Stimulated activated CD4-positive, alpha-beta T cell treated with anti-CD3 and anti-CD28 coated beads, Interleukin-1b, Interleukin-23, amount 100 ng/mL, for 48 hours (primary cell): ENCODE measurements around the gene NFIC.
A peak's percentile ranks its signal among the peaks of the same experiment; 100 is the strongest.
"Not testable (repeated sequence)": the region's sequence is repeated elsewhere in the genome, so short reads cannot be mapped to it uniquely, and the experiment has no call there.

Source experiments
- DNase-seq: peaks from one replicate; pipeline ENCODE4 v3.0.0-alpha.2; 2020

NFIC gene

GRCh38 chr19:3496392-3497273 is 130.2 kb downstream of the NFIC start:
- no peak for DNase-seq

GRCh38 chr19:3497757-3498520 is 131.6 kb downstream of the NFIC start:
- no peak for DNase-seq

GRCh38 chr19:3499738-3500428 is 133.5 kb downstream of the NFIC start:
- DNase-seq, result no peak

- DNase-seq, result peak; percentile 98
These were observed 134.2 kb downstream of the NFIC start, which contains the start of gene DOHH for GRCh38 chr19:3500429-3501101. Gene DOHH, minus strand, starts transcription at chr19:3500674. Its CDS starts 3,860 bp downstream, at chr19:3496814.

GRCh38 chr19:3501780-3502179 is 135.4 kb downstream of the NFIC start:
- DNase-seq, result no peak

GRCh38 chr19:3503036-3503572 is 136.7 kb downstream of the NFIC start:
- DNase-seq, result no peak

GRCh38 chr19:3504735-3505134 is 138.4 kb downstream of the NFIC start:
- no peak for DNase-seq

- DNase-seq, result peak; percentile 100
These were observed 139.4 kb downstream of the NFIC start, which contains the start of gene FZR1 for GRCh38 chr19:3505598-3506383. Gene FZR1, plus strand, starts transcription at chr19:3506311. Its CDS starts 16,679 bp downstream, at chr19:3522990.

- peak; percentile 26 for DNase-seq
These were observed 140.3 kb downstream of the NFIC start for GRCh38 chr19:3506384-3507340.

GRCh38 chr19:3507371-3508120 is 141.2 kb downstream of the NFIC start:
- no peak for DNase-seq

- not testable (repeated sequence) for DNase-seq
These were observed 141.8 kb downstream of the NFIC start for GRCh38 chr19:3508121-3508661.

GRCh38 chr19:3508771-3509535 is 142.6 kb downstream of the NFIC start:
- no peak for DNase-seq

GRCh38 chr19:3509566-3509989 is 143.2 kb downstream of the NFIC start:
- DNase-seq, result peak; percentile 63

GRCh38 chr19:3510727-3511126 is 144.3 kb downstream of the NFIC start:
- DNase-seq, result no peak

- no peak for DNase-seq
These were observed 145.3 kb downstream of the NFIC start for GRCh38 chr19:3511506-3512251.

- no peak for DNase-seq
These were observed 146.3 kb downstream of the NFIC start for GRCh38 chr19:3512562-3513228.
